BLaER1 (cell line): ENCODE results near the gene PTGIS.

Experiments used
- H3K27ac ChIP-seq: shearing (Covaris generic); formaldehyde crosslinking; 2 replicates; pipeline ENCODE4 v1.8.1; 2022
- H3K27me3 ChIP-seq: shearing (Covaris generic); formaldehyde crosslinking; 2 replicates; pipeline ENCODE4 v1.8.1; 2022
- H3K36me3 ChIP-seq: shearing (Covaris generic); formaldehyde crosslinking; 2 replicates; pipeline ENCODE4 v1.8.1; 2022
- H3K4me1 ChIP-seq: shearing (Covaris generic); formaldehyde crosslinking; 2 replicates; pipeline ENCODE4 v1.8.1; 2022
- H3K4me2 ChIP-seq: shearing (Covaris generic); formaldehyde crosslinking; 2 replicates; pipeline ENCODE4 v1.8.1; 2022
- H3K4me3 ChIP-seq: shearing (Covaris generic); formaldehyde crosslinking; 2 replicates; pipeline ENCODE4 v1.8.1; 2022
- H3K9ac ChIP-seq: shearing (Covaris generic); formaldehyde crosslinking; 2 replicates; pipeline ENCODE4 v1.8.1; 2022
- H3K9me3 ChIP-seq: shearing (Covaris generic); formaldehyde crosslinking; 2 replicates; pipeline ENCODE4 v1.8.1; 2022
- H4K20me1 ChIP-seq: shearing (Covaris generic); formaldehyde crosslinking; 2 replicates; pipeline ENCODE4 v1.8.1; 2022
- Cebpa-rat ChIP-seq: shearing (Covaris generic); IDR thresholded peaks from 2 replicates; pipeline ENCODE4 v1.8.1; 2022

The PTGIS gene

DNA sequence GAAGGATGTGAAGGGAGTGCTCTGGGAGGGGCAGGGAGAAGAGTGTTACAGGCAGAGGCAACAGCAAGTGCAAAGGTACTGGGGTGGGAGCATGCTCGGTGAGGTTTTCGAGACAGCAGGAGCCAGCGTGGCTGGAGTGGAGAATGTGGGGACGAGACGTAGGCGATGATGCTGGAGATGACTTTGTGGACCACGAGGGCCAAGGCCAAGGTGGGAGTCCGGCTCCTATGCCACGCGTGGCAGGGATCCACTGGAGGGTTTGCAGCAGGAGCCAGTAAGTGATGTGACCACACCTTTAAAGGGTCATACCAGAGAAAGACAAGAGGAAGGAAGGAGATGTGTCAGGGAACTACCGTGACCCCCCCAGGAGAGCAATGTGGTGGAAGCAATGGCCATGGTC, 7.3 kb downstream of the PTGIS start:
- peaks cover 11% of the 10 kb centered on the region for H3K4me1 ChIP-seq
- H3K4me2 ChIP-seq = peak overlapping the region; percentile 31; the same call in 1 of the 2 replicates
- peaks cover 8% of the 10 kb centered on the region for H3K9me3 ChIP-seq
- H4K20me1 ChIP-seq = no peaks in the 10 kb centered on the region
- no peak overlapping the region for H3K9ac ChIP-seq
- no peak overlapping the region for H3K4me3 ChIP-seq
- TF ChIP-seq Cebpa-rat = no peak
- no peak overlapping the region for H3K27ac ChIP-seq
- no peaks in the 10 kb centered on the region for H3K27me3 ChIP-seq
- no peaks in the 10 kb centered on the region for H3K36me3 ChIP-seq

DNA sequence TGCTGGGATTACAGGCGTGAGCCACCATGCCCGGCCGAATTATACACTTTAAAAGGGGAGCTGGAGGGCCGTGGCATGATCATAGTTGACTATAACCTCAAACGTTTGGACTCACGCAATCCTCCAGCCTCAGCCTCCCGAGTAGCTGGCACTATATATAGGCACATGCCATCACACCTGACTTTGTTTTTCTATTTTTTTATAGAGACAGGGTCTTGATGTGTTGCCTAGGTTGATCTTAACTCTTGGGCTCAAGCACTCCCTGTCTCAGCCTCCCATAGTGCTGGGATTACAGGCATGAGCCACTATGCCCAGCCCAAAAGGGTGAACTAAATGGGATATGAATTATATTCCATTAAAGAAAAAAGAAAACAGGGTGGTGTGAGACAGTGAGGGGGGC, 7.8 kb downstream of the PTGIS start:
- Histone ChIP-seq H3K9me3 (peaks cover 11% of the 10 kb centered on the region), H3K4me2 (no peak overlapping the region), H3K4me1 (peaks cover 11% of the 10 kb centered on the region), H3K36me3 (no peaks in the 10 kb centered on the region), H3K9ac (no peak overlapping the region), H4K20me1 (no peaks in the 10 kb centered on the region), H3K4me3 (no peak overlapping the region), H3K27me3 (no peaks in the 10 kb centered on the region), H3K27ac (no peak overlapping the region)
- TF ChIP-seq Cebpa-rat = no peak

DNA sequence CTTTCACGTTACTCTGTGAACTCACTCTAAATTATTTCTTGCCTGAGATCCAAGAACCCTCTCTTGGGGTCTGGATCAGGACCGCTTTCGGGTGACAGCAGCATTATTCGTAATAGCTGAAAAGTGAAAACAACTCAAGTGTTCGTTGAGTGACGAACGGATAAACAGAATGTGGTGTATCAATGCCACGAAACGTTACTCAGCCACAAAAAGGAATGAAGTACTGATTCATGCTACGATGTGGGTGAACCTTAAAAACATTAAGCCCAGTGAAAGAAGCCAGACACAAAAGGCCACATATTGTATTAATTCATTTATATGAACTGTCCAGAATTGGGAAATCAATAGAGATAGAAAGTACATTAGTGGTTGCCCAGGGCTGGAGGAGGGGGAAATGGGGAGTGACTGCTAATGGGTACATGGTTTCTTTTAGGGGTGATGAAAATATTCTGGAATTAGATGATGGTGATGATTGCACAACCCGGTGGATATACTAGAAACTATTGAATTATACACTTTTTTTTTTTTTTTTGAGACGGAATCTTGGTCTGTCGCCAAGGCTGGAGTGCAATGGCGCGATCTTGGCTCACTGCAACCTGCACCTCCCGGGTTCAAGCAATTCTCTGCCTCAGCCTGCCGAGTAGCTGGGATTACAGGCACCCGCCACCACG, 8.4 kb downstream of the PTGIS start:
- H3K9me3 ChIP-seq = peaks cover 16% of the 10 kb centered on the region
- no peak for TF ChIP-seq Cebpa-rat
- H3K4me1 ChIP-seq = peaks cover 11% of the 10 kb centered on the region
- no peak overlapping the region for H3K4me3 ChIP-seq
- no peak overlapping the region for H3K4me2 ChIP-seq
- no peak overlapping the region for H3K9ac ChIP-seq
- no peaks in the 10 kb centered on the region for H3K27me3 ChIP-seq
- no peak overlapping the region for H3K27ac ChIP-seq
- no peaks in the 10 kb centered on the region for H3K36me3 ChIP-seq
- no peaks in the 10 kb centered on the region for H4K20me1 ChIP-seq

DNA sequence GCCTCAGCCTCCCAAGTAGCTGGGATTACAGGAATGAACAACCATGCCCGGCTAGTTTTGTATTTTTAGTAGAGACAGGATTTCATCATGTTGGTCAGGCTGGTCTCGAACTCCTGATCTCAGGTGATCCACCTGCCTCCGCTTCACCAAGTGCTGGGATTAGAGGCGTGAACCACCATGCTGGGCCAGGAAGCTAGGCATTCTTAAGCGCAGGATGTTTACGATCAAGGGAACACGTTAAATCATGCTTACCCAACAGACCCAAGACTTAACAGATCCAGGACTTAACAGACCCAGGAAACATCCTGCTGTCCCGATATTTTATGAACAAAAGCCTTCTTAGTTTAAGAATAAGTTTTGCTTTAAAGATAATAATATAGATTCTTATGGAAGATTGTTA, 9.1 kb downstream of the PTGIS start:
- Histone ChIP-seq H3K9me3 (peaks cover 21% of the 10 kb centered on the region), H3K27ac (no peak overlapping the region), H3K9ac (no peak overlapping the region), H3K4me1 (peaks cover 11% of the 10 kb centered on the region), H3K36me3 (no peaks in the 10 kb centered on the region), H3K4me2 (no peak overlapping the region), H3K4me3 (no peak overlapping the region), H3K27me3 (no peaks in the 10 kb centered on the region), H4K20me1 (no peaks in the 10 kb centered on the region)
- no peak for TF ChIP-seq Cebpa-rat

DNA sequence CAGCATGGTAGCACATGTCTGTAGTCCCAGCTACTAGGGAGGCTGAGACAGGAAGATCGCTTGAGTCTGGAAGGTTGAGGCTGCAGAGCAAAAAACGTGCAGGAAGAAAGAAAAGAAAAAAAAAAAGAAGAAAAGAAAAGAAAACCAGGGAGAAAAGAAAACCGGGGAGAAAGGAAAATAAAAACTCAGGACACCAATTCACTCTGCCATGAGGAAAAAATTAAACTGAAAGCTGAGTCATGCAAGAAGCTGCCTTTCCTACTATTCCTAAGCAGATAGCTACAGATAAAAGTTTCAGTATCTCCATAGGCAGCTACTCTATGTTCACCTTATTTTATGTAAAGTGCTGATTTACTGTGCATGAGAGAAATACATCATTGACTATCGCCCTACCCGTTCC, 10.5 kb downstream of the PTGIS start:
- Histone ChIP-seq H3K27me3 (no peaks in the 10 kb centered on the region), H3K36me3 (no peaks in the 10 kb centered on the region), H3K27ac (no peak overlapping the region), H3K4me2 (no peak overlapping the region), H3K4me3 (no peak overlapping the region), H3K9ac (no peak overlapping the region), H3K9me3 (peaks cover 21% of the 10 kb centered on the region), H4K20me1 (no peaks in the 10 kb centered on the region), H3K4me1 (peaks cover 11% of the 10 kb centered on the region)
- no peak for TF ChIP-seq Cebpa-rat

DNA sequence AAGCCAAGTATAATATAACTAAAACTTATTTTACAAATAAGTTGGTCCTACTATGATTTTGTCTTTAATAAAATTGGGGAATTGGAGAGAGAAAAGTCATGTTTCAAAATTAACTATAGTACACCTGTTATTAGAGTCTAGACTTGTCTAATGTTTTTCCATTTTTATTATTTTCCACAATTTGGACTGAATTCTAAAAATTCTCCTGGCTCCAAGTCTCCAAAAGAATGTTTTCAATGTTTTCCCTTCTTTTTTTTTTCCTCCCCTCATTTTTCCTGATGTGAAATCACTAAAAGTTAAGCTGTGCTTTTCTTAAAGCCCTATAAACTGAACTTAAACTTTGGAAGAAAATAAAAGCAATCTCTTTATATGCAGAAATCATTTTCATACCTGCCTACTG, 11.3 kb downstream of the PTGIS start:
- TF ChIP-seq Cebpa-rat = no peak
- Histone ChIP-seq H3K4me2 (no peak overlapping the region), H3K27ac (no peak overlapping the region), H4K20me1 (no peaks in the 10 kb centered on the region), H3K4me3 (no peak overlapping the region), H3K36me3 (no peaks in the 10 kb centered on the region), H3K9me3 (peaks cover 21% of the 10 kb centered on the region), H3K9ac (no peak overlapping the region), H3K4me1 (peaks cover 11% of the 10 kb centered on the region), H3K27me3 (no peaks in the 10 kb centered on the region)

DNA sequence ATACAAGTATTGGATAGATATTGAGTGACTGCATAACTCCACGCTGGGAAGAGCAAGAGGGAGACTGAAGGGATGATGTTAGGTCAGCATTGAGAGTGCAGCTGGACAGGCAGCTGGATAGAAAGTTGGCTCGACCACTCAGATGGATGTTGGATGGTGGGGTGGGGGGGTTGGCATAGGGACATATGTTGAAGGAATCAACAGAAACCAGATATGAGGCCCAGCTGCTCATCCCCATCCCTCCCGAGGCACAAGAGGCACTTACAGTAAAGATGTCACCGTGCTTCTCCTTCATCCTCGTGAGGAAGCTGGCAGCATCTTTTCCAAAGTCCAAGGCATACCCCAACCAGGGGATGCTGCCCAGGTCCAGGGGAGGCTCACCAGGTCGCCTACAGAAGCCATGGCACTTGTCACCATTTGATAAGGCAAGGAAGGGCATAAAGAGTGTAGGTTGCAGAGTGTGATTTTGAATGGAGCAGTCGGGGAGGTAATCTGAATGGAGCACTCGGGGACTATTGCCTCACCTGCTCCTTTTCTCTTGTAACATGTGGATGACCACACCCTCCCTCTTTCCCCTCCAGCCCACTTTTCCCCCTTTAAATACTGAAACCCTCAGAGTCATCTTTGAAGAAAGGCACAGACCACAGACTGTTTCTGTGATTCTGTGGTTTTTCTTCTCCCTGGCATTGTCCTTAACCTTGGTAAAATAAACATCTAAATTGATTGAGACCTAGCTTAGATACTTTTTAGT, 18.0 kb downstream of the PTGIS start:
- Histone ChIP-seq H3K36me3 (no peaks in the 10 kb centered on the region), H3K9me3 (peaks cover 23% of the 10 kb centered on the region), H3K4me3 (no peak overlapping the region), H3K4me1 (peaks cover 12% of the 10 kb centered on the region), H3K9ac (no peak overlapping the region), H3K4me2 (peak overlapping the region; percentile 8; the same call in 1 of the 2 replicates), H4K20me1 (no peaks in the 10 kb centered on the region), H3K27ac (no peak overlapping the region), H3K27me3 (no peaks in the 10 kb centered on the region)
- TF ChIP-seq Cebpa-rat = no peak

DNA sequence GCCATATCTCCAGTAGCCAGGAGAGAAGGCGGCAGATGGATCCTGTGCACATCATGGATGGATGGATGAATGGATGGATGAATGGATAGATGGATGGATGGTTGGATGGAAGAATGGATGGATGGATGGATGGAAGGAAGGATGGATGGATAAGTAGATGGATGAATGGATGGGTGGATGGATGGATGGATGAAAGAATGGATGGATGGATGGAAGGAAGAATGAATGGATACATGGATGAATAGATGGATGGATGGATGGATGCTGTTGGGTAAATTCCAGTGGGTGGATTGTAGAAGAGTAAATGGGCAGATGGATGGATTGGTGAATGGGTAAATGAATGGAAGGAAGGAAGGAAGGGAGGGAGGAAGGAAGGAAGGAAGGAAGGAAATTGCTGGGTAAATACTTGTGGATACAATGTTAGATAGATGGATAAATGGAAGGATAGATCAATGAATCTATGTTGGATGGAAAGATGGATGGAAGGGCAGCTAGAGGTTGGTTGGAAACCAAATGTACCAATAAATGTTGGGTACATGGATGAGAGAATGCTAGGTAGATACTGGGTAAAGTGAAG, 19.5 kb downstream of the PTGIS start:
- Histone ChIP-seq H3K36me3 (no peaks in the 10 kb centered on the region), H3K9ac (no peak overlapping the region), H3K27me3 (no peaks in the 10 kb centered on the region), H3K4me3 (no peak overlapping the region), H4K20me1 (no peaks in the 10 kb centered on the region), H3K9me3 (peaks cover 18% of the 10 kb centered on the region), H3K27ac (no peak overlapping the region), H3K4me1 (peaks cover 12% of the 10 kb centered on the region), H3K4me2 (no peak overlapping the region)
- no peak for TF ChIP-seq Cebpa-rat

DNA sequence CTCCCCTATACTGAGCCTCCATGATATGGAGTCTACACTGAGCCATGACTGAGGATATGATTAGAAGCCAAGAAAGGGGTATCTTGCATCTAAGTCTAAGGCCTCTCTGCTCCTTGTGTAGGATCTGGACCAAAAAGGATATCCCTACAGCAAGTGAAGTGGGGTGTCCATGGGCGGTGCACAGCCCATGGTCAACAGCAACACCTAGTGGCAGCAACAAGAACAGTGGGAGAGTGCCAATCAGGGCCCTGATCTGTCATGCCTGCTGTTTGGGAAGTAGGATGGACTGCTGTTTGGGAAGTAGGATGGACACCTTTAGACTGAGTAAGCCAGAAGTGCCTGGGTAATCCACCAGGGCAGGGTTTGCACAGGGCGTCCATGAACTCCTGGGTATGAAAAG, 22.4 kb downstream of the PTGIS start:
- Histone ChIP-seq H3K4me3 (no peak overlapping the region), H3K4me2 (no peak overlapping the region), H3K4me1 (peaks cover 15% of the 10 kb centered on the region), H3K9ac (no peak overlapping the region), H4K20me1 (no peaks in the 10 kb centered on the region), H3K9me3 (peaks cover 18% of the 10 kb centered on the region), H3K27ac (no peak overlapping the region), H3K27me3 (no peaks in the 10 kb centered on the region), H3K36me3 (no peaks in the 10 kb centered on the region)
- no peak for TF ChIP-seq Cebpa-rat

DNA sequence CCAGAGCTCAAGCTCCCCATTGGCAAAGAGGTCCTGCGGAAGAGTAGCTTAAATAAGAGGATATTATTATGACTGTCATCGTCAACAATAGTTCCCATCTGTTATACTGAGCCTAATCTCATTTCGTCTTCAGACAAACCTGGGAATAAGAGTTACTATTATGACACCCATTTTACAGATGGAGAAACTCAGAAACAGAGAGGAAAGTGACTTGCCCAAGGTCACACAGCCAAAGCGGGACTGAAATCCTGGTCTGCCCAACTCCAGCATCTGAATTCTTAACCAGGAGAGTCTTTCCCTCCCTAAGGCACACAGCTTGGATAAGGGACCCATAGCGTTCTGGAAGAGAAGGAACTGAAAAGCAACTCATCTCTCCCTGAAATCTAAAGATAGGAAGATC, 23.4 kb downstream of the PTGIS start:
- Histone ChIP-seq H3K27ac (no peak overlapping the region), H3K36me3 (no peaks in the 10 kb centered on the region), H3K9me3 (peaks cover 18% of the 10 kb centered on the region), H3K4me2 (no peak overlapping the region), H4K20me1 (no peaks in the 10 kb centered on the region), H3K4me3 (no peak overlapping the region), H3K4me1 (peaks cover 8% of the 10 kb centered on the region), H3K9ac (no peak overlapping the region), H3K27me3 (no peaks in the 10 kb centered on the region)
- no peak for TF ChIP-seq Cebpa-rat
